NK-92 (cell line): ENCODE data around the gene SRRM4.

Source experiments
- DNase-seq: peaks from one replicate; lab custom pipeline; 2025; ENCODE audit not compliant: unreplicated experiment; lab: John Stamatoyannopoulos, UW

Gene SRRM4

GRCh38 chr12:119200601-119201000, 219.3 kb downstream of the SRRM4 start:
- DNase-seq = no peak

GRCh38 chr12:119201789-119202543, 220.6 kb downstream of the SRRM4 start:
- DNase-seq = no peak

DNA sequence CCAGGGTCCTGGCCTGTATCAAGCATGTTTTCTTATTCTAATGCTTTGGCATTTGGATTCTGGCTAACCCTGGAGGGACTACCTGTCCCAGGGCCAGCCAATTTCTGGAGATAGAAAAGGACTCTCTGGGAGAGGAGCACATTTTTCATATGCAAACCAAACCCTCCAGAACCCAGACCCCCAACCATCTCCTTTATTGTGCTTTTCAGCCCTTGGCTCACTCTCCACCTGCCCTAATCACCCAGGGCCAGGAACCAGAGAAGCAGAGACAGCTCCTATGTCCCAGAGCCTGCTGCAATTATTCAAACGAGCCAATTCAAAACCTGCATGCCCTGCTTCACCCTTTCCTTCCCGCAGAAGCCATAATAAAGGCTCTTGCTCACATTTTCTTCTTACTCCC, 221.2 kb downstream of the SRRM4 start:
- DNase-seq = no peak

- DNase-seq = no peak
These were observed 222.8 kb downstream of the SRRM4 start for GRCh38 chr12:119204131-119204530.

DNA sequence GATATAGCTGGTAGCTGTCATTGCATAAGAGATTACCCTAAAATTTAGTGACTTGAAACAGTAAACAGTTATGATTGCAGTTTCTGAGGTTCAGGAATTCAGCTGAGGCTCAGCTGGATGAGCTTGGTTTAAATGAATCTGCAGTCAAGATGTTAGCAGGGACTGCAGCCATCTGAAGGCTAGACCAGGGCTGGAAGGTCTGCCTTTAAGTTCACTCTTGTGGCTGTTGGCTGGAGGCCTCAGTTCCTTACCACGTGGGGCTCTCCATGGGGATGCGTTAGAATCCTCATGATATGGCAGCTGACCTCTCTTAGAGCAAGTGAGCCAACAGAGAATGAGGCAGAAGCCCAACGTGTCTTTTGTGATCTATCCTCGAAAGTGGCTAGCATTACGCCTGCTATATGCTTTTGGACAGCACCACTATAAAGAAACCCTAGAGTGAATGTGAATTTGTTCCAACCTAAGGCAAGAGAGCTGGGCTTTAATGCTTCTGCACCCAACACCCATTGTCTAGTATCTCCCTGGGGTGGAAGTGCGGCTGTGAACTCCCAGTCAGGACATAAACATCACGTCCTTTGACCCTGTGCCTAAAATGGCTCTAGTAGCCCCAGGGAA, 223.4 kb downstream of the SRRM4 start:
- DNase-seq = no peak

DNA sequence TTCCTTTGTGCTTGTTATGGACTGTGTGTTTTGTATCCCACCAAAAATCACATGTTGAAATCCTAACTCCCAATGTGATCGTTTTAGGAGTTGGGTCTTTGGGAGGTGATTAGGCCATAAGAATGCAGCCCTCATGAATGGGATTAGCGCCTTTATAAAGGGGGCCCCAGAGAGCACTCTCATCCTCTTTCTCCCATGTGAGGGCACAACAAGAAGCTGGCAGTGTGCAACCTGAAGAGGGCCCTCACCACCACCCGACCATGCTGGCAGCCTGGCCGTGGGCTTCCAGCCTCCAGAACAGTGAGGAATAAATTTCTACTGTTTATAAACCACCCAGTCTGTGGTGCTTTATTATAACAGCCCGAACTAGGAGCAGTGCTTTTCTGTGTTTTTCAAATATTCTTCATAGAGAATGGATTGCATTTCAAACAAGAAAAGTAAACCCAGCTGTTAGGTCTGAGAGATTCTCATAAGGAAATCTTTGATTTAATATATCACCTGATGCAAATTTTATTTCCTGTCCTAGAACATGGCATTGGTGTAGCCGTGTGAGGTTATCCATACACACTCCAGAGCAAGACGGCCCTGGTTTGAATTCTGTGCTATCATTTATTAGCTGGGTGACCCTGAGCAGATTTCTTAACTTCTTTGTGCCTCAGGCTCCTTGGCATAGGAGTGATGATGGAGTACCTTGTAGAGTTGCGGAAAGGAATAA, 225.2 kb downstream of the SRRM4 start:
- DNase-seq = no peak

DNA sequence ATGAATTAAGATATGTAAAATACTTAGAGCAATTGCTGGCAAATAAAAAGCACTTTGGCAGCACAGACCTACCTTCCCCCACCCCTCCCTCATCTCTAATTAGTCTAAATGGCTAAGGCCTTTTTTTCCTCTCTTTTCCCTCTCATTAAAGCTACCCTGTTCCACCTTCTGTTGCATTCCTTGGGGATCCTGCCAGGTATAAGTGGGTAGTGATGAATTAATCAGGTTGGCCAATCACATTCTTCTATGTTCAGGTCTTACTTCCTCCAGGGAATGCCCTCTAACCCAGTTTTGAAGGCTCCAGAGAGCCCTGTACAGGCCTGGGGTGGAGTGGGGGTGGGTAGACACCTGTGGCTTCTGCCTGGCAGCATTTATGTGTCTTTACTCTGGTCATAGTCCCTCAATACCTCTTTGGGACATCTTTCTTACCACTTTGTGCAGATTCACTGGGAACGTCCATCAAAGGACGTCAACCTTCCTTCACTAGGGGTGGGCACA, 225.8 kb downstream of the SRRM4 start:
- no peak for DNase-seq

DNA sequence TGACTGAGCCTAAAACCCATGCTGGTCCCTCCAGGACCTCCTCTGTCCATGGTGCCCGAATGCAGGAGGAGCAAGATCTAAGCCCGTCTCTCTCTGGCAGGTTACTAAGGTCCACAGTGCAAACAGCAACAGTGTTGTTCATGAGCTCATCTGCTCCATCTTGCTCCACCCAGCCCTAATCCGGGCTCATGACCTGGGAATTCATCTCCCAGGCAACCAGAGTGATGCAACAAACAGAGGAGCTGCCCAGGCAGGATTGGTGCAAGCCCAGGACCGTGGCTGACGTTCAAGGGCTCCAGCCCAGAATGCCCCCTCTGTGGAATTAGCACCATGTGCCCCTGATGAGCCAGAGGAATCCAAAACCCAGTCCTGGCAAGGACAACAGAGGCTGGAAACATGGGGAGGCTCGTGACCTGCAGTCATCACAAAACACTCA, 227.3 kb downstream of the SRRM4 start:
- DNase-seq = no peak

GRCh38 chr12:119211884-119212283, 230.5 kb downstream of the SRRM4 start:
- DNase-seq = no peak
